ENCODE measurements around the gene CNTN1. TPM values are rescaled to one million over a fixed set of nuclear protein-coding genes. Genes with fewer than 3 reads are reported as not detected.
A peak's percentile ranks its signal among the peaks of the same experiment; 100 is the strongest.
"Not testable (repeated sequence)": the region's sequence is repeated elsewhere in the genome, so short reads cannot be mapped to it uniquely, and the experiment has no call there.

Gene CNTN1
- polyA plus RNA-seq, 1 donor (not counting 4 experiments of a cell fraction or from before 2014, with no cell fraction given) = 19.0 TPM

GRCh38 chr12:41074473-41074769, 382.2 kb downstream of the CNTN1 start:
- no peaks in the 10 kb centered on the region for H3K9me3 ChIP-seq (ENCODE audit: control insufficient read depth, low read depth, low read length)
- FAIRE-seq (no peak), DNase-seq (ENCODE audit: low read depth, low spot score) (no peak)
- H2AFZ ChIP-seq (ENCODE audit: control insufficient read depth, low read length) = no peak overlapping the region
- H3K27ac ChIP-seq (ENCODE audit: control insufficient read depth, insufficient read depth, low read length) = no peak overlapping the region
- H3K9ac ChIP-seq (ENCODE audit: control insufficient read depth, extremely low read depth, insufficient read depth, low read length) = no peak overlapping the region
- H3K4me3 ChIP-seq (ENCODE audit: control insufficient read depth in 2 of 3, extremely low read depth in 1 of 3, insufficient read depth in 2 of 3, low read depth in 1 of 3, low read length in 3 of 3) = no peak overlapping the region
- H3K27me3 ChIP-seq (ENCODE audit: control insufficient read depth, extremely low read depth, insufficient read depth, low read length) = no peaks in the 10 kb centered on the region
- H3K79me2 ChIP-seq (ENCODE audit: control insufficient read depth, insufficient read depth, low read length) = no peaks in the 10 kb centered on the region
- H3K4me1 ChIP-seq (ENCODE audit: control insufficient read depth, extremely low read depth, insufficient read depth, low read length) = peaks cover 5% of the 10 kb centered on the region
- H3K36me3 ChIP-seq (ENCODE audit: control insufficient read depth in 2 of 2, extremely low read depth in 1 of 2, insufficient read depth in 2 of 2, low read length in 2 of 2) = no peaks in the 10 kb centered on the region
- dilution Hi-C loops (cut with MboI; ENCODE audit: extremely low pct_ligation_motif_present, low sequenced_read_pairs) = no loop called here
- H4K20me1 ChIP-seq (ENCODE audit: control insufficient read depth, extremely low read depth, insufficient read depth, low read length) = no peaks in the 10 kb centered on the region
- TF ChIP-seq, protein P1, sequence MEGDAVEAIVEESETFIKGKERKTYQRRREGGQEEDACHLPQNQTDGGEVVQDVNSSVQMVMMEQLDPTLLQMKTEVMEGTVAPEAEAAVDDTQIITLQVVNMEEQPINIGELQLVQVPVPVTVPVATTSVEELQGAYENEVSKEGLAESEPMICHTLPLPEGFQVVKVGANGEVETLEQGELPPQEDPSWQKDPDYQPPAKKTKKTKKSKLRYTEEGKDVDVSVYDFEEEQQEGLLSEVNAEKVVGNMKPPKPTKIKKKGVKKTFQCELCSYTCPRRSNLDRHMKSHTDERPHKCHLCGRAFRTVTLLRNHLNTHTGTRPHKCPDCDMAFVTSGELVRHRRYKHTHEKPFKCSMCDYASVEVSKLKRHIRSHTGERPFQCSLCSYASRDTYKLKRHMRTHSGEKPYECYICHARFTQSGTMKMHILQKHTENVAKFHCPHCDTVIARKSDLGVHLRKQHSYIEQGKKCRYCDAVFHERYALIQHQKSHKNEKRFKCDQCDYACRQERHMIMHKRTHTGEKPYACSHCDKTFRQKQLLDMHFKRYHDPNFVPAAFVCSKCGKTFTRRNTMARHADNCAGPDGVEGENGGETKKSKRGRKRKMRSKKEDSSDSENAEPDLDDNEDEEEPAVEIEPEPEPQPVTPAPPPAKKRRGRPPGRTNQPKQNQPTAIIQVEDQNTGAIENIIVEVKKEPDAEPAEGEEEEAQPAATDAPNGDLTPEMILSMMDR (optimal IDR thresholded peaks at IDR 0.05 in 1 of 3, IDR thresholded peaks at IDR 0.05 in 1 of 3, conservative IDR thresholded peaks at IDR 0.05 in 1 of 3; ENCODE audit: extremely low read depth in 1 of 3, insufficient read depth in 2 of 3, low read length in 3 of 3) = no peak
- no peak for TF ChIP-seq EZH2 (IDR thresholded peaks at IDR 0.05; ENCODE audit: low read length)
- H3K4me2 ChIP-seq (ENCODE audit: control insufficient read depth, extremely low read depth, insufficient read depth, low read depth, low read length) = no peak overlapping the region
- H3K9me1 ChIP-seq (ENCODE audit: control insufficient read depth, extremely low read depth, insufficient read depth, low read length) = no peaks in the 10 kb centered on the region

- Histone ChIP-seq H2AFZ (ENCODE audit: control insufficient read depth, low read length) (no peak overlapping the region), H3K4me1 (ENCODE audit: control insufficient read depth, extremely low read depth, insufficient read depth, low read length) (peaks cover 5% of the 10 kb centered on the region), H3K4me2 (ENCODE audit: control insufficient read depth, extremely low read depth, insufficient read depth, low read depth, low read length) (no peak overlapping the region), H3K79me2 (ENCODE audit: control insufficient read depth, insufficient read depth, low read length) (no peaks in the 10 kb centered on the region), H3K27ac (ENCODE audit: control insufficient read depth, insufficient read depth, low read length) (no peak overlapping the region), H4K20me1 (ENCODE audit: control insufficient read depth, extremely low read depth, insufficient read depth, low read length) (no peaks in the 10 kb centered on the region), H3K4me3 (ENCODE audit: control insufficient read depth in 2 of 3, extremely low read depth in 1 of 3, insufficient read depth in 2 of 3, low read depth in 1 of 3, low read length in 3 of 3) (no peak overlapping the region), H3K9ac (ENCODE audit: control insufficient read depth, extremely low read depth, insufficient read depth, low read length) (no peak overlapping the region), H3K9me1 (ENCODE audit: control insufficient read depth, extremely low read depth, insufficient read depth, low read length) (no peaks in the 10 kb centered on the region), H3K9me3 (ENCODE audit: control insufficient read depth, low read depth, low read length) (no peaks in the 10 kb centered on the region), H3K36me3 (ENCODE audit: control insufficient read depth in 2 of 2, extremely low read depth in 1 of 2, insufficient read depth in 2 of 2, low read length in 2 of 2) (no peaks in the 10 kb centered on the region), H3K27me3 (ENCODE audit: control insufficient read depth, extremely low read depth, insufficient read depth, low read length) (no peaks in the 10 kb centered on the region)
- DNase-seq (ENCODE audit: low read depth, low spot score) = no peak
- TF ChIP-seq, protein P1 (optimal IDR thresholded peaks at IDR 0.05 in 1 of 3, IDR thresholded peaks at IDR 0.05 in 1 of 3, conservative IDR thresholded peaks at IDR 0.05 in 1 of 3; ENCODE audit: extremely low read depth in 1 of 3, insufficient read depth in 2 of 3, low read length in 3 of 3) = no peak
- no peak for TF ChIP-seq EZH2 (IDR thresholded peaks at IDR 0.05; ENCODE audit: low read length)
- dilution Hi-C loops (cut with MboI; ENCODE audit: extremely low pct_ligation_motif_present, low sequenced_read_pairs) = no loop called here
- peak; percentile 90 for FAIRE-seq
Observed at GRCh38 chr12:41076114-41076513, 383.9 kb downstream of the CNTN1 start.

DNA sequence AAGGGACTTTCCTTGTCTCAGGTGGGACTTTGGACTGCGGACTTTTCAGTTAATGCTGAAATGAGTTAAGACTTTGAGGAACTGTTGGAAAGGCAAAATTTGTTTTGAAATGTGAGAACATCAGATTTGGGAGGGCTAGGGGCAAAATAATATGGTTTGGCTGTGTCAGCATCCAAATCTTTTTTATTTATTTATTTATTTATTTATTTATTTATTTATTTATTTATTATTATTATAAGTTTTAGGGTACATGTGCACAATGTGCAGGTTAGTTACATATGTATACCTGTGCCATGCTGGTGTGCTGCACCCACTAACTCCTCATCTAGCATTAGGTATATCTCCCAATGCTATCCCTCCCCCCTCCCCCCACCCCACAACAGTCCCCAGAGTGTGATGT, 389.0 kb downstream of the CNTN1 start:
- H3K27ac ChIP-seq (ENCODE audit: control insufficient read depth, insufficient read depth, low read length); H3K4me1 ChIP-seq (ENCODE audit: control insufficient read depth, extremely low read depth, insufficient read depth, low read length); dilution Hi-C loops (cut with MboI; ENCODE audit: extremely low pct_ligation_motif_present, low sequenced_read_pairs); H3K9me3 ChIP-seq (ENCODE audit: control insufficient read depth, low read depth, low read length); H2AFZ ChIP-seq (ENCODE audit: control insufficient read depth, low read length); H3K4me3 ChIP-seq (ENCODE audit: control insufficient read depth in 2 of 3, extremely low read depth in 1 of 3, insufficient read depth in 2 of 3, low read depth in 1 of 3, low read length in 3 of 3); H3K79me2 ChIP-seq (ENCODE audit: control insufficient read depth, insufficient read depth, low read length); DNase-seq (ENCODE audit: low read depth, low spot score); H3K4me2 ChIP-seq (ENCODE audit: control insufficient read depth, extremely low read depth, insufficient read depth, low read depth, low read length); FAIRE-seq; H4K20me1 ChIP-seq (ENCODE audit: control insufficient read depth, extremely low read depth, insufficient read depth, low read length); H3K9ac ChIP-seq (ENCODE audit: control insufficient read depth, extremely low read depth, insufficient read depth, low read length); H3K27me3 ChIP-seq (ENCODE audit: control insufficient read depth, extremely low read depth, insufficient read depth, low read length); H3K9me1 ChIP-seq (ENCODE audit: control insufficient read depth, extremely low read depth, insufficient read depth, low read length); H3K36me3 ChIP-seq (ENCODE audit: control insufficient read depth in 2 of 2, extremely low read depth in 1 of 2, insufficient read depth in 2 of 2, low read length in 2 of 2): not testable (repeated sequence)

All from keratinocyte (primary cell).